K562 (cell line): Measurements from ENCODE around the gene CSTF2T. TPM values are rescaled to one million over a fixed set of nuclear protein-coding genes. Genes with fewer than 3 reads are reported as not detected.

Source experiments
- CUX1 ChIP-seq: fragments of 200-800 bp; sonication (Bioruptor generic); IDR thresholded peaks from 2 replicates; pipeline ENCODE4 v1.6.1; 2016; ENCODE audit warnings: missing genetic modification characterization, missing compliant biosample characterization
- EP400 ChIP-seq: fragments of 450-650 bp; IDR thresholded peaks from 2 replicates; pipeline ENCODE4 v1.6.1; 2017; ENCODE audit warnings: antibody characterized with exemption, mild to moderate bottlenecking, moderate library complexity
- FOXP1 ChIP-seq: sonication (generic); formaldehyde crosslinking; IDR thresholded peaks from 2 replicates; pipeline ENCODE4 v1.8.0; 2022; ENCODE audit warnings: mild to moderate bottlenecking, missing genetic modification reagents
- GABPB1 ChIP-seq: sonication (generic); formaldehyde crosslinking; IDR thresholded peaks from 2 replicates; pipeline ENCODE4 v1.8.0; 2022; ENCODE audit warnings: mild to moderate bottlenecking, missing genetic modification reagents
- HINFP ChIP-seq: fragments of 450-650 bp; conservative IDR thresholded peaks from 2 replicates; pipeline ENCODE4 v1.6.1; 2016; ENCODE audit warnings: missing genetic modification characterization, low read depth, mild to moderate bottlenecking, control low read depth, missing compliant biosample characterization
- IRF1 ChIP-seq: sonication (generic); formaldehyde crosslinking; IDR thresholded peaks from 2 replicates; pipeline ENCODE4 v1.8.0; 2022; ENCODE audit warnings: missing genetic modification reagents, mild to moderate bottlenecking, borderline replicate concordance
- IRF2 ChIP-seq: sonication (generic); formaldehyde crosslinking; IDR thresholded peaks from 2 replicates; pipeline ENCODE4 v1.8.1; 2022; ENCODE audit warnings: mild to moderate bottlenecking, missing genetic modification reagents
- NFE2 ChIP-seq: IDR thresholded peaks from 2 replicates; pipeline ENCODE4 v1.6.1; 2014; ENCODE audit warnings: antibody characterized with exemption, low read depth
- PTTG1 ChIP-seq: fragments of 450-650 bp; IDR thresholded peaks from 2 replicates; pipeline ENCODE4 v1.6.1; 2016; ENCODE audit warnings: low read depth, mild to moderate bottlenecking, missing genetic modification characterization, missing compliant biosample characterization
- RBM14 ChIP-seq: fragments of 200-400 bp; formaldehyde crosslinking; IDR thresholded peaks from 2 replicates; pipeline ENCODE4 v1.6.1; 2018; ENCODE audit warnings: low read depth, mild to moderate bottlenecking, low read length, moderate library complexity, borderline replicate concordance; ENCODE audit not compliant: insufficient read depth
- SMARCA4 ChIP-seq: fragments of 450-650 bp; IDR thresholded peaks from 2 replicates; pipeline ENCODE4 v1.6.1; 2016
- ZBTB2 ChIP-seq: fragments of 450-650 bp; IDR thresholded peaks from 2 replicates; pipeline ENCODE4 v1.6.1; 2016; ENCODE audit warnings: antibody characterized with exemption
- ZBTB9 ChIP-seq: fragments of 450-650 bp; formaldehyde crosslinking; IDR thresholded peaks from 2 replicates; pipeline ENCODE4 v1.4.0; 2020; ENCODE audit warnings: mild to moderate bottlenecking, moderate library complexity
- ZNF197 ChIP-seq: fragments of 200-800 bp; sonication (Bioruptor generic); IDR thresholded peaks from 2 replicates; pipeline ENCODE4 v1.6.1; 2016; ENCODE audit warnings: low read depth, missing genetic modification characterization, missing compliant biosample characterization
- ZNF589 ChIP-seq: fragments of 200-800 bp; sonication (Bioruptor generic); IDR thresholded peaks from 2 replicates; pipeline ENCODE4 v1.6.1; 2016; ENCODE audit warnings: low read depth, missing genetic modification characterization, missing compliant biosample characterization
- polyA plus RNA-seq, 8 experiments: library from polyadenylated mRNA; depleted of rRNA in 4 of 8; stranded (reverse) in 5 of 8; unstranded in 3 of 8; fragments of >200 nt; fragmentation: Nextera tagmentation in 2 of 8; fragmentation: Illumina TruSeq in 1 of 8; extraction: Ambion mirVana in 2 of 8; extraction: Trizol in 1 of 8; gene quantifications; 2 replicates each; pipeline versions ENCODE4 v1.2.1 to v1.2.3, GENCODE V29; 2011 to 2014; ENCODE audit warnings: inconsistent platforms in 1 of 8, missing spikeins in 1 of 8
- total RNA-seq, 7 experiments: library from RNA; depleted of rRNA in 6 of 7; stranded (reverse); fragments of >200 nt in 6 of 7; fragmentation: Illumina TruSeq in 2 of 7; extraction: Trizol in 2 of 7; gene quantifications; 2 replicates each; pipeline versions ENCODE4 v1.2.1 to v1.2.3, GENCODE V29; 2011 to 2021; ENCODE audit warnings: low replicate concordance in 1 of 7

The CSTF2T gene
- total and polyA plus RNA-seq, 9 of the 15 experiments (the other 6 are each of a cell fraction or from before 2014, with no cell fraction given) = 10.3 to 32.4 (median 24.2) TPM

- no peak for TF ChIP-seq PTTG1
- no peak for TF ChIP-seq ZBTB2
- TF ChIP-seq ZNF197 = no peak; the same call in none of the 2 replicates
- TF ChIP-seq HINFP (tag) = no peak
- peak; percentile 95 for TF ChIP-seq EP400
- TF ChIP-seq GABPB1 = peak; percentile 99
- TF ChIP-seq IRF2 (CRISPR knock-in tag) = no peak
- TF ChIP-seq SMARCA4 = no peak
- peak; percentile 80 for TF ChIP-seq ZBTB9
- no peak for TF ChIP-seq NFE2
- TF ChIP-seq CUX1 = peak; percentile 81; the same call in 1 of the 2 replicates
- peak; percentile 93; the same call in 1 of the 2 replicates for TF ChIP-seq ZNF589
- peak; percentile 82; the same call in 1 of the 2 replicates for TF ChIP-seq IRF1 (CRISPR knock-in tag)
- no peak for TF ChIP-seq RBM14
- peak; percentile 18; the same call in 1 of the 2 replicates for TF ChIP-seq FOXP1 (CRISPR knock-in tag)
Measured at GRCh38 chr10:51699475-51700227, at the start of gene CSTF2T (continued).
